Measurements from ENCODE around the gene EFNA2. TPM values are rescaled to one million over a fixed set of nuclear protein-coding genes. Genes with fewer than 3 reads are reported as not detected.

EFNA2 gene
- total RNA-seq, 2 experiments from 2014 or later, result not detected

- DNase-seq (no peak), ATAC-seq (ENCODE audit: poor library complexity) (no peak)
- ChIA-PET CTCF (interaction anchor here (1.1 to 2.4 kb wide), 2 partner anchors 11 kb away, joined by 3 to 12 read pairs; no protein-coding TSS in a partner anchor), POLR2A (interaction anchor here (7.1 kb wide), 1 partner anchor 14 kb away, joined by 117 read pairs; the partner anchor contains the start of gene CIRBP)
- Histone ChIP-seq H3K27me3 (ENCODE audit: control insufficient read depth in 1 of 2, insufficient read depth in 2 of 2, low read length in 2 of 2) (no peaks in the 10 kb centered on the region), H3K4me1 (ENCODE audit: insufficient read depth, low read length) (peaks cover 93% of the 10 kb centered on the region), H3K4me3 (ENCODE audit: low read length) (no peak overlapping the region), H3K27ac (ENCODE audit: low read depth in 1 of 2, low read length in 2 of 2) (peak overlapping the region in 1 of 2 donors; percentile 35), H3K9me3 (ENCODE audit: control insufficient read depth in 1 of 2, insufficient read depth in 1 of 2, low read length in 2 of 2) (no peaks in the 10 kb centered on the region), H3K36me3 (ENCODE audit: insufficient read depth, low read length) (peaks cover 55% of the 10 kb centered on the region)
- Mint-ChIP-seq H3K9me3 (no peaks in the 10 kb centered on the region), H3K27ac (peak overlapping the region; percentile 71), H3K27me3 (no peaks in the 10 kb centered on the region), H3K36me3 (ENCODE audit: low read depth) (peaks cover 66% of the 10 kb centered on the region), H3K4me1 (ENCODE audit: low read depth) (peaks cover 39% of the 10 kb centered on the region), H3K4me3 (peak overlapping the region; percentile 72)
- no peak for TF ChIP-seq CTCF (IDR thresholded peaks at IDR 0.05)
- intact Hi-C loops (cut with DNase I, micrococcal nuclease), result no loop called here
Measured at GRCh38 chr19:1255186-1256161, 30.2 kb upstream of the EFNA2 start.

GRCh38 chr19:1256646-1257474, 28.8 kb upstream of the EFNA2 start:
- intact Hi-C loops (cut with DNase I, micrococcal nuclease), result no loop called here
- H3K4me3 ChIP-seq (ENCODE audit: low read length), result no peak overlapping the region
- Mint-ChIP-seq H3K9me3 (no peaks in the 10 kb centered on the region), H3K4me1 (ENCODE audit: low read depth) (peaks cover 47% of the 10 kb centered on the region), H3K4me3 (peak overlapping the region; percentile 68), H3K27ac (peak overlapping the region; percentile 95), H3K27me3 (no peaks in the 10 kb centered on the region), H3K36me3 (ENCODE audit: low read depth) (peaks cover 63% of the 10 kb centered on the region)
- peak overlapping the region; percentile 13 to 40 for H3K27ac ChIP-seq (ENCODE audit: low read depth in 1 of 2, low read length in 2 of 2)
- ChIA-PET CTCF (interaction anchor here (0.6 to 2.4 kb wide), 3 partner anchors 9 to 202 kb away, joined by 3 to 12 read pairs (median 4); no protein-coding TSS in a partner anchor), POLR2A (interaction anchor here (1.5 to 7.1 kb wide), 2 partner anchors 9 to 12 kb away, joined by 4 to 117 read pairs; partner anchors contain the start of gene CIRBP)
- peaks cover 97% of the 10 kb centered on the region for H3K4me1 ChIP-seq (ENCODE audit: insufficient read depth, low read length)
- H3K27me3 ChIP-seq (ENCODE audit: control insufficient read depth in 1 of 2, insufficient read depth in 2 of 2, low read length in 2 of 2), result no peaks in the 10 kb centered on the region
- DNase-seq (no peak), ATAC-seq (ENCODE audit: poor library complexity) (no peak)
- no peaks in the 10 kb centered on the region for H3K9me3 ChIP-seq (ENCODE audit: control insufficient read depth in 1 of 2, insufficient read depth in 1 of 2, low read length in 2 of 2)
- no peak for TF ChIP-seq CTCF (IDR thresholded peaks at IDR 0.05)
- H3K36me3 ChIP-seq (ENCODE audit: insufficient read depth, low read length), result peaks cover 48% of the 10 kb centered on the region
